GM20000 (cell line): ENCODE data around the gene GAS2L1.
"Not testable (repeated sequence)": the region's sequence is repeated elsewhere in the genome, so short reads cannot be mapped to it uniquely, and the experiment has no call there.

Source experiments
- DNase-seq: peaks from one replicate; pipeline ENCODE4 v3.0.0; 2012; ENCODE audit warnings: low spot score
- TF ChIP-seq, protein P1 (sequence below): IDR thresholded peaks from 2 replicates; pipeline ENCODE4 v1.5.1; 2012; ENCODE audit warnings: mild to moderate bottlenecking, control low read depth; ENCODE audit errors: extremely low read depth, missing control alignments

GAS2L1 gene

DNA sequence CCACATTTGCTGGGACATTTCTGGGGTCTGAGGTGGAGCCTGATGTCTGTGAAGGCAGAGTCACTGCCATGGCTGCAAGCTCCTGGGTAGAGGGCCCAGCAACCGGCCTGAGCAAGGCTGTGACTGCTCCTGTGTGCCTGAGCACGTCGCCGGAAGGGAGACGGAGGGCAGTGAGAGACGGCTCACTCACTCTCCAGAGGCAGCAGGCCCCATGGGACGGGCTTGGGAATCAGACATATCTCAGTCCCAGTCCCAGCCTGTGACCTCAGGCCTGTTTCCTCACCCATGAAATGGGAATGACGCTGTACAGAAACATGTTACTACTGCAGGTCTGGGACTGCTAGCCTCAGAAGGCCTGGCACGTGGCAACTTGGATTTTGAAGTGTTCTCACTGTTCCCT, 45.4 kb downstream of the GAS2L1 start:
- TF ChIP-seq, protein P1, sequence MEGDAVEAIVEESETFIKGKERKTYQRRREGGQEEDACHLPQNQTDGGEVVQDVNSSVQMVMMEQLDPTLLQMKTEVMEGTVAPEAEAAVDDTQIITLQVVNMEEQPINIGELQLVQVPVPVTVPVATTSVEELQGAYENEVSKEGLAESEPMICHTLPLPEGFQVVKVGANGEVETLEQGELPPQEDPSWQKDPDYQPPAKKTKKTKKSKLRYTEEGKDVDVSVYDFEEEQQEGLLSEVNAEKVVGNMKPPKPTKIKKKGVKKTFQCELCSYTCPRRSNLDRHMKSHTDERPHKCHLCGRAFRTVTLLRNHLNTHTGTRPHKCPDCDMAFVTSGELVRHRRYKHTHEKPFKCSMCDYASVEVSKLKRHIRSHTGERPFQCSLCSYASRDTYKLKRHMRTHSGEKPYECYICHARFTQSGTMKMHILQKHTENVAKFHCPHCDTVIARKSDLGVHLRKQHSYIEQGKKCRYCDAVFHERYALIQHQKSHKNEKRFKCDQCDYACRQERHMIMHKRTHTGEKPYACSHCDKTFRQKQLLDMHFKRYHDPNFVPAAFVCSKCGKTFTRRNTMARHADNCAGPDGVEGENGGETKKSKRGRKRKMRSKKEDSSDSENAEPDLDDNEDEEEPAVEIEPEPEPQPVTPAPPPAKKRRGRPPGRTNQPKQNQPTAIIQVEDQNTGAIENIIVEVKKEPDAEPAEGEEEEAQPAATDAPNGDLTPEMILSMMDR: no peak
- DNase-seq: no peak

DNA sequence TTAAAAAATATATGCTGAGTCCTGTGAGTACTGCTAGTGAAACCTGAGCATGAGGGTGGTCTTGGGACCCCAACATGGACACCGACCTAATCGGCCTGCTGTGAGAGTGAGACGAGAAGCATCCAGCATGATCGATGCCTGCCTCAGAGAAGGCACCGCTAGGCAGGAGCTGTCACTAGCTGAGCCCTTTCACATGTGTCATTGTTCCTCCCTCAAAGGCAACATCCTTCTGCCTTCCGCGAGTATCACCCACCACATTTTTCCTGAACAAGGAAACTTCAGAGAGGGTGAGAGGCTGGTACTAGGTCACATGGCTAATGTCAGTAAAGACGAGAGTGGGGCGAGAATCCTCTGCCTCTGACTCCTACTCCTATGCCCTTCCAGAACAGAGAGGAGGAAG, 46.3 kb downstream of the GAS2L1 start:
- TF ChIP-seq, protein P1: no peak
- no peak for DNase-seq

DNA sequence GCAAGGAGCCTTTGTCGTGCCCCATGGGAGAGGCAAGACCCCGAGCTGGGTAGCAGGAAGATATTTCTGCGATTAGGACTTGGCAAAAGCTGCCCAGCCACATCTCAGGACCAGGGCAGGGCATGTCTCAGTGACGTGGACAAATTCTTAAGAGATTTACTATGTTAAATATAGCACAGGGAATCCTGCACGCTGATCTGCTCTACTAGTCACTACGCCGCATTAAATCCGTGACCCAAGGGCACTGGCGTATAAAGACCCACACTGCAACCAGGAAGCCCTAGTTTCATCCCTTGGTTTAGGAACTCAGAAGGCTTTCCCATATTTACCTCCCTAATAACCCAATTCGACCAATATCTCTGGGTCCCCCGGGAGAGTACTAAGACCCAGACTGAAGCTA, 46.8 kb downstream of the GAS2L1 start:
- TF ChIP-seq, protein P1: no peak
- DNase-seq: no peak

DNA sequence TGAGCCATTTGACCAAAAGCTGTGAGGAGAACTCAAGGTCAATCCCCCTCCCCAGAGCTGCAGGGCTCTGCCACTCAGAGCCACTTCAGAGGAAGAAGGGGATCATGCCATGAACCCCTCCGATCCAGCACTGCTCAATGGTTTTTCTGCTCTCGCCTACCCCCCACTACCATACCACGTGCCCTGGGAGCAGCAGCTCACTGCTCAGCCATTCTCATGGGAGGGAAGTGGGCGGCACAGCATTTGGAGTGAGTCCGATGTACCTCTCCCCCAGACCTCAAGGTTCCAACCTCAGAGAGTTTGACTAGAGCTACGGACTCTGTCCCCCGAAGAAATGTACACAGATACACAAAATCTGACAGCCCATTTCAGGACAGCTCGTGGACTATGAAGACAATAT, 47.4 kb downstream of the GAS2L1 start:
- no peak for DNase-seq
- TF ChIP-seq, protein P1: no peak

DNA sequence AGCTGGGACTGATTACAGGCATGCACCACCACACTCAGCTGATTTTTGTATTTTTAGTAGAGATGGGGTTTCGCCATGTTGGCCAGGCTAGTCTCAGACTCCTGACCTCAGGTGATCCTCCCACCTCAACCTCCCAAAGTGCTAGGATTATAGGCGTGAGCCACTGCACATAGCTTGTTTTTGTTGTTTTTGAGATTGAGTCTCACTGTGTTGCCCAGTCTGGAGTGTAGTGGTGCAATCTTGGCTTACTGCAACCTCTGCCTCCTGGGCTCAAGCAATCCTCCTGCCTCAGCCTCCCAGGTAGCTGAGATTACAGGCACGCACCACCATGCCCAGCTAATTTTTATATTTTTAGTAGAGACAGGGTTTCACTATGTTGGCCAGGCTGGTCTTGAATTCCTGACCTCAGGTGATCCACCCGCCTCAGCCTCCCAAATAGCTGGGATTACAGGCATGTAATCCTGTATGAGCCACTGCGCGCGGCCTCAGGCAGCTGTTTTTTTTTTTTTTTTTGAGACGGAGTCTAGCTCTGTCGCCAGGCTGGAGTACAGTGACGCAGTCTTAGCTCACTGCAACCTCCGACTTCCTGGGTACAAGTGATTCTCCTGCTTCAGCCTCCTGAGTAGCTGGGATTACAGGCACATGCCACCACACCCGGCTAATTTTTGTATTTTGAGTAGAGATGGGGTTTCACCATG, 50.9 kb downstream of the GAS2L1 start:
- DNase-seq: not testable (repeated sequence)

DNA sequence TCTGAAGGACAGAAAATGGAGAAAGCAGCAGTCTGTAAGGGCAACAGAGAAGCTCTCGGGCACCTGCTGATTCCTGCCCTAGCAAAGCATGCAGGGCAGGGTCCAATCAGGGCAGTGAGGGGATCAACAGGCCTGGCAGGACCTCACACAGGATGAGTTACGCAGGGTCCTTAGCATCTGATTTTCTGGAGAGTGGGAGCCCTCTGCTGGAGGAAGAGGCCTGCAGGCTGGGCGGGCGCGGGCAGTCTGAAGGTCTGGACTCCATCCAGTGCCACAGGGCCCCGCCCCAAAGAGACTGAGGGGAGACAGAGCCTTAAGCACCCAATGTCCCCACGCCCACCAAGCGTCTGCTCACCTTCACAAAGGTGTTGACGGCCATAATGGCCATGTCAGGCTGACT, 53.0 kb downstream of the GAS2L1 start:
- TF ChIP-seq, protein P1: no peak
- no peak for DNase-seq
